Measurements from ENCODE around the gene SHC1.
A peak's percentile ranks its signal among the peaks of the same experiment; 100 is the strongest.

Gene SHC1

GRCh38 chr1:154958681-154959425 is 11.7 kb downstream of the SHC1 start:
- no peak for DNase-seq (ENCODE audit: low read depth in 2 of 3, low spot score in 2 of 3)

- no peak for DNase-seq (ENCODE audit: low read depth in 2 of 3, low spot score in 2 of 3)
These were observed 12.5 kb downstream of the SHC1 start for GRCh38 chr1:154958036-154958435.

DNA sequence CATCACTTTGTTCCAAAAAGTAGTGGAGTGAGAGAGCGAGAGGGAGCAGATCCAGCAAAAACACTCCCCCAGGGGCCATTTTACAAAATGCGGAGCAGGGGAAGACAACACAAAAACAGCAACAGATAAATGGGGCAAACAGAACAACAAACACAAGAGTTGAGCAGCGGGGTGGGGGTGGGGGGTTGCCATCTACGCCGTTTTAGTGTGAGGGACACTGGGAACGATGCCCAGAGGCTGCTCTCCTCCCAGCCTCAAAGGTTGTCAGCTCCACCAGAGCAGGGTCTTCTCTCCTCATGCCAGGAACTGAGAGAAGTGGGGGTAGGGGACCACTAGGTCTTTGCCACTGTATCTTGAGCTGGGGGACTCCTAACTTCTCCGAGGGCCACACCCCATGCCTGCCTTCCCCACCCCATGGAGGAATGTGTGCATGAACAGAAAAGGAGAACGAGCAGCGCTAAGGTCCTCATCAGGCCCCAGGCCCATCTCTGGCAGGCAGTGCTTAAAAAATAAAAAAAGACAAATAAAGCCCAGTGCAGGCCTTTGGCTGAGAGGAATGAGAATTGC is 13.4 kb downstream of the SHC1 start:
- DNase-seq (ENCODE audit: low read depth in 2 of 3, low spot score in 2 of 3) = no peak

GRCh38 chr1:154956544-154956941 is 14.0 kb downstream of the SHC1 start:
- DNase-seq (ENCODE audit: low read depth in 2 of 3, low spot score in 2 of 3) = no peak

- DNase-seq (ENCODE audit: low read depth in 2 of 3, low spot score in 2 of 3) = peak in 1 of 3 experiments; percentile 60
These were observed 14.6 kb downstream of the SHC1 start, which contains the start of gene PBXIP1 for GRCh38 chr1:154955718-154956543. PBXIP1 (minus strand) TSS chr1:154956099; CDS start chr1:154953721, 2,378 bp downstream.

GRCh38 chr1:154955039-154955717 is 15.4 kb downstream of the SHC1 start:
- DNase-seq (ENCODE audit: low read depth in 2 of 3, low spot score in 2 of 3) = peak in 1 of 3 experiments; percentile 59

DNA sequence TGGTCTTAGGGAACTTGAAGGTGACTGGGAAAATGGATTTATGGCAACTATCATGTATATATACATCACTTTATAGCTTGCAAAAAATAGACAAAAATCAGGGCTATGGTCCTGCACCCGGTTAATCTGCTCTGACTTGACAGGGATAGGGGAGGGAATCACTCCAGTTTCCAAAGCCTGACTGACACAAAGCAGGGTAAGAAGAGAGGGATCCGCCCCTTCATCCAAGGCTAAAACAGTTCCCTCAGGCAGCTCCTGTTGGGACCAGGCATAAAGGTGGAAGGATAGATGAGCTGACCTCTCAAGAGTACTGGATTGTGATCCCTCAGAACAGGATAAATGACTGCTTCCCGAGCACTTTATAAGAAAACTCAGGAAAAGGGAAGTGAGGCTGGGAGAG is 16.0 kb downstream of the SHC1 start:
- no peak for DNase-seq (ENCODE audit: low read depth in 2 of 3, low spot score in 2 of 3)

GRCh38 chr1:154953611-154954038 is 16.9 kb downstream of the SHC1 start:
- no peak for DNase-seq (ENCODE audit: low read depth in 2 of 3, low spot score in 2 of 3)

- DNase-seq (ENCODE audit: low read depth in 2 of 3, low spot score in 2 of 3) = no peak
These were observed 17.9 kb downstream of the SHC1 start for GRCh38 chr1:154952664-154953063.

GRCh38 chr1:154951901-154952657 is 18.5 kb downstream of the SHC1 start:
- no peak for DNase-seq (ENCODE audit: low read depth in 2 of 3, low spot score in 2 of 3)

DNA sequence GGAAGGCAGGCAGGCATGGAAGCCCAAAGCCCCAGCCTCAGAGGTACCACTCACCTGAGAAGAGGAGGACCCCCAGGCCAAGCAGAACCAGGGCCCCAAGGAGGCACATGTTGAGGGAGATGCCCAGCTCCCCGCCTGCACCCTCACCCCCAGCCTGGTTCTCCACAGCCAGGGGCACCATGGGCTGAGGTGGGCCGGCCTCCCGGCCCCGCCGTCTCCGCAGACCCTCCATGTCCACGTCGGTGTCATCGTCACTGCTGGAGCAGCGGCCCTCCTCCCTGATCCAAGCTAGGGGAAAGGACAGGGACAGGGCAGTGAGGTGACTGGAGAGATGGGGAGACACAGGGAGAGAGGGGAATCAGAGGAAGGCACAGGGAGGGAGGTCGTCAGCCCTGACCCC is 22.5 kb downstream of the SHC1 start:
- no peak for DNase-seq (ENCODE audit: low read depth in 2 of 3, low spot score in 2 of 3)

DNA sequence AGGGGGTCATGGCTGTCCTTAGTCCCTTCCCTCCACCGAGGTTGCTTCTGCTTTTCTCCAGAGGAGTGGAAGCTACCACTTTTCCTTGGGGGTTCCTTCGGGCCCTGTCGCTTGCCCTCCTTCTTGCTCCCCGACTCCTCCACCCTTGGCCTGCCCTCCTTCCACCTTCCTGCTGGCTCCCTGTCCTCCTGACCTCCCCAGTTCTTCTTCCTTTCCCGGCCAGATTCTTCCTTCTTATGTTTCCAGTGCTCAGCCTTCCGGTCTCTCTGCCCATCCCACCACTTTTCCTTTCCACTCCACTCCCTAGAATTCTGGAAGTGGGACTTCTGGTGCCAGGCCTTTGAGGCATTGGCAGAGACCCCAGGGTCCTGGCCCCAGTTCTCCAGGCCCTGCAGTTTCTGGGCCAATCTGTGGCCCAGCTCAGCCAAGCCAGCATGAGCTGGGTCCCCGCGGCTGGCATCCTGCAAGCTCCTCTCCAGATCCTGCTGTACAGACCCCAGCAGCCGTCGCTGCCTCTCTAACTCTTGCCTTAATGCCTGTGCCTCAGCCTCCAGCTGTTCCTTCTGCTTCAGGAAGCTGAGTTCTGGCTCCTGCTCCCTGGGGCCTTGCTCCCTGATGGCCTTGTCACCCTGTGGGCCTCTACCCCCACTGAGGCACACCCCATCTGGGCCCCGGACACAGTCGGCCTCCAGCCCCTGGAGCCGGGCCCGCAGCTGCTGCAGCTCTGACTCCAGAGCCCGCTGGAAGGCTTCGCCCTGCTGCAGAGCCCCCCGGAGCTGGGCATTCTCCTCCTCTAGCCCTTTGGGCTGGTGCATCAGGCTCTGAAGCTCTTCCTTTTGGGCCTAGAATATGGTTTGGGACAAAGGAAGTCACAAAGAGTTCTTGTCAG is 24.3 kb downstream of the SHC1 start:
- no peak for DNase-seq (ENCODE audit: low read depth in 2 of 3, low spot score in 2 of 3)

DNA sequence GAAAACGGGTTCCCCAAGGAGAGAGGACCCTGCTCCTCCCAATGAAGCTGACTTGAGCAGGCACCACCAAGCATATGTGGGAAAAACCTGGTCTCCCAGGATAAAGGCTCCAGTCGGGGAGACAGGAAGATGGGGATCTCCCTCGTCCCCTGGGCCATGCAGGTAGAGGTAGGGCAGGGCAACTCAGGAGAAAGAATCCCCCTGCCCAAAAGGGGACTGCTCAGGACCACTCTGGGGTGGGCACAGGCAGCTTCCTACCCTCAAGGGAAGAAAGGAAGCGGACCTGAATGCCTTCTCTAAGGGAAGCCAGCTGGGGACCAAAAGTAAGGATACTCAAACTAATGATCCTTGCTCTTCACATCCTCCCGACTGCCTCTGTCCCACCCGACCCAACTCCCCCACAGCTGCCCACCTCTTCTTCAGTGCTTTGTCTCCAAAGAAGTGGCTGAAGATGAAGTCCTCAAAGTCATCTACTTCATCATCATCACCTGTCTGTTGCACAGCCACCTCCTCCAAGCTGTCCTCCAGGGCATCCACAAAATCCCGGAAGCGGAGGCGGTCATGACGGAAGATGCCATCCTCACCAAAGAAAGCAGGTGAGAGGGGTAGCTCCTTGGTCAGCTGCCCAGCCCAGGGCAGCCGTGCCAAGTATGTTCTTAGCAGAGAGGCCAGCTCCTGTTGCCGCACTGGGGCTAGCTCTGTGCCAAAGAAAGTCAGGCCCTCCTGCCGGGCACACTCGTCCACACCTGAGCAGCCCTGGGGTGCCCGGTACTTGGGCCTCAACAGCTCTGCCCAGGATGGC is 25.2 kb downstream of the SHC1 start:
- DNase-seq (ENCODE audit: low read depth in 2 of 3, low spot score in 2 of 3) = no peak

- no peak for DNase-seq (ENCODE audit: low read depth in 2 of 3, low spot score in 2 of 3)
These were observed 26.0 kb downstream of the SHC1 start for GRCh38 chr1:154944401-154945159.

- DNase-seq (ENCODE audit: low read depth in 2 of 3, low spot score in 2 of 3) = no peak
These were observed 26.7 kb downstream of the SHC1 start for GRCh38 chr1:154943649-154944400.

DNA sequence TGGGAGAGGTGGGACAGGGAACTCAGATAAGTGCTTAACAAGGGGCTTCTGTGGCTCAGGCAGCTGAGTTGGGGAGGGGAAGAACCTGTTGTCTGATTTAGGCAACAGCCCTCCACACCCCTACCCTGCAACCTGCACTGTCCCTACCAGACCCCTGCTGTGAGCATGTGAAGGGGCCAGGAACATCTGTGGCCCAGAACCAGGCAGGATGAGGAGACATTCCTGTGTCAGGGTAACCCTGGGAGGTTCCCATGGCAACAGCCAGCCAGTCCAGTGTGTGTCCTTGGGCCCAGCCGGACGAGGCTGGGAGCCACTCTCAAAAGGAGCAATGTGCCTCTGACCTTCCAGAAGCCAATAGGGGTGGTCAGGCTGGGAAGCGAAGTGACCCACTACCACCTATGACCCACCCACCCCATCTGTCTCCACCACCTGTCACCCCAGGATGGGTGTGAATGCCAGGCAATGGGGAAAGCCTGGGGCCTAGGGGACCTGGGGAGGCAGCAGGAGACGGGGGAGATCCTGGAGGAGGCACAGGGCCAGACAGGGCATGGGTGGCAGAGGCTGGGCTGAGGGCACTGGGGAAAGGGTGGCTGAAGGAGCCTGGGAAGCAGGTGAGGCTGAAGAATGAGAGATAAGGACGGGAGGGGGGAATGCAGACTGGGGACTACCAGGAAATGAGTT is 29.1 kb downstream of the SHC1 start:
- DNase-seq (ENCODE audit: low read depth in 2 of 3, low spot score in 2 of 3) = no peak

Measured in activated CD8-positive, alpha-beta memory T cell treated with anti-CD3 and anti-CD28 coated beads for 48 hours (primary cell).